WTC11 (cell line): ENCODE measurements around the gene POP4.

Source experiments
- ATF1 ChIP-seq: sonication (generic); formaldehyde crosslinking; IDR thresholded peaks from 2 replicates; pipeline ENCODE4 v1.8.1; 2023; ENCODE audit warnings: mild to moderate bottlenecking, moderate library complexity, missing genetic modification reagents
- CREB1 ChIP-seq: sonication (generic); formaldehyde crosslinking; IDR thresholded peaks from 2 replicates; pipeline ENCODE4 v1.8.0; 2023; ENCODE audit warnings: mild to moderate bottlenecking, missing genetic modification reagents
- NFATC4 ChIP-seq: fragments of 250-450 bp; sonication (Bioruptor Pico); IDR thresholded peaks from 2 replicates; pipeline ENCODE4 v1.9.0; 2021; ENCODE audit warnings: mild to moderate bottlenecking
- RELA ChIP-seq: sonication (generic); formaldehyde crosslinking; IDR thresholded peaks from 2 replicates; pipeline ENCODE4 v1.8.1; 2022; ENCODE audit warnings: missing genetic modification reagents, mild to moderate bottlenecking, borderline replicate concordance
- TCF7 ChIP-seq: sonication (generic); formaldehyde crosslinking; IDR thresholded peaks from 2 replicates; pipeline ENCODE4 v1.8.0; 2022; ENCODE audit warnings: mild to moderate bottlenecking, low read depth, missing genetic modification reagents, moderate library complexity
- TEAD4 ChIP-seq: sonication (generic); formaldehyde crosslinking; IDR thresholded peaks from 2 replicates; pipeline ENCODE4 v1.8.0; 2022; ENCODE audit warnings: mild to moderate bottlenecking, missing genetic modification reagents
- ZNF232 ChIP-seq: sonication (generic); formaldehyde crosslinking; IDR thresholded peaks from 2 replicates; pipeline ENCODE4 v1.8.0; 2022; ENCODE audit warnings: mild to moderate bottlenecking, missing genetic modification reagents
- TF ChIP-seq, protein P1 (sequence below): fragments of 200-600 bp; IDR thresholded peaks from 2 replicates; pipeline ENCODE4 v1.8.0; 2022; ENCODE audit warnings: antibody characterized with exemption
- TF ChIP-seq, protein P2 (sequence below): sonication (generic); formaldehyde crosslinking; conservative IDR thresholded peaks from 2 replicates; pipeline ENCODE4 v1.8.1; 2023; ENCODE audit warnings: mild to moderate bottlenecking, low read depth, missing genetic modification reagents, moderate library complexity

DNA sequence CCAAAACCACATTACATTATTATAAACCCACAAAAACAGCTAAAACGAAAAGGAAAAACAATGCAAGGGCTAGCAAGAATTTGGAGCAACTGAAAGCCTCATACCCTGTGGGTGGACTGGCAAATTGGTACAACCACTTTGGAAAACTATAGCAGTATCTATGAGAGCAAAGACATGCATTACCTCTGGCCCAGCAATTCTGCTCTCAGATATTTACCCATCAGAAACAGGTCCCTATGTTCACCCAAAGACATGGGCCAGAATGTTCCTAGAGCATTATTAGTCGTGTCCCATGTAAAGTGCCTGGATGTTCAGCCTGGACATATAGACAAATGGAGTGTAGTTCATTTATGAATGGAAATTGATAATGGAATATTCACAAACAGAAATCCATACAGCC, 27.9 kb downstream of the POP4 start:
- TF ChIP-seq, protein P1, sequence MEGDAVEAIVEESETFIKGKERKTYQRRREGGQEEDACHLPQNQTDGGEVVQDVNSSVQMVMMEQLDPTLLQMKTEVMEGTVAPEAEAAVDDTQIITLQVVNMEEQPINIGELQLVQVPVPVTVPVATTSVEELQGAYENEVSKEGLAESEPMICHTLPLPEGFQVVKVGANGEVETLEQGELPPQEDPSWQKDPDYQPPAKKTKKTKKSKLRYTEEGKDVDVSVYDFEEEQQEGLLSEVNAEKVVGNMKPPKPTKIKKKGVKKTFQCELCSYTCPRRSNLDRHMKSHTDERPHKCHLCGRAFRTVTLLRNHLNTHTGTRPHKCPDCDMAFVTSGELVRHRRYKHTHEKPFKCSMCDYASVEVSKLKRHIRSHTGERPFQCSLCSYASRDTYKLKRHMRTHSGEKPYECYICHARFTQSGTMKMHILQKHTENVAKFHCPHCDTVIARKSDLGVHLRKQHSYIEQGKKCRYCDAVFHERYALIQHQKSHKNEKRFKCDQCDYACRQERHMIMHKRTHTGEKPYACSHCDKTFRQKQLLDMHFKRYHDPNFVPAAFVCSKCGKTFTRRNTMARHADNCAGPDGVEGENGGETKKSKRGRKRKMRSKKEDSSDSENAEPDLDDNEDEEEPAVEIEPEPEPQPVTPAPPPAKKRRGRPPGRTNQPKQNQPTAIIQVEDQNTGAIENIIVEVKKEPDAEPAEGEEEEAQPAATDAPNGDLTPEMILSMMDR: no peak
- no peak for TF ChIP-seq ZNF232 (CRISPR knock-in tag)
- no peak for TF ChIP-seq CREB1 (CRISPR knock-in tag)
- TF ChIP-seq NFATC4 (CRISPR knock-in tag): no peak
- TF ChIP-seq ATF1 (CRISPR knock-in tag): no peak
- TF ChIP-seq, protein P2, sequence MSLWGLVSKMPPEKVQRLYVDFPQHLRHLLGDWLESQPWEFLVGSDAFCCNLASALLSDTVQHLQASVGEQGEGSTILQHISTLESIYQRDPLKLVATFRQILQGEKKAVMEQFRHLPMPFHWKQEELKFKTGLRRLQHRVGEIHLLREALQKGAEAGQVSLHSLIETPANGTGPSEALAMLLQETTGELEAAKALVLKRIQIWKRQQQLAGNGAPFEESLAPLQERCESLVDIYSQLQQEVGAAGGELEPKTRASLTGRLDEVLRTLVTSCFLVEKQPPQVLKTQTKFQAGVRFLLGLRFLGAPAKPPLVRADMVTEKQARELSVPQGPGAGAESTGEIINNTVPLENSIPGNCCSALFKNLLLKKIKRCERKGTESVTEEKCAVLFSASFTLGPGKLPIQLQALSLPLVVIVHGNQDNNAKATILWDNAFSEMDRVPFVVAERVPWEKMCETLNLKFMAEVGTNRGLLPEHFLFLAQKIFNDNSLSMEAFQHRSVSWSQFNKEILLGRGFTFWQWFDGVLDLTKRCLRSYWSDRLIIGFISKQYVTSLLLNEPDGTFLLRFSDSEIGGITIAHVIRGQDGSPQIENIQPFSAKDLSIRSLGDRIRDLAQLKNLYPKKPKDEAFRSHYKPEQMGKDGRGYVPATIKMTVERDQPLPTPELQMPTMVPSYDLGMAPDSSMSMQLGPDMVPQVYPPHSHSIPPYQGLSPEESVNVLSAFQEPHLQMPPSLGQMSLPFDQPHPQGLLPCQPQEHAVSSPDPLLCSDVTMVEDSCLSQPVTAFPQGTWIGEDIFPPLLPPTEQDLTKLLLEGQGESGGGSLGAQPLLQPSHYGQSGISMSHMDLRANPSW (CRISPR knock-in tag): no peak
- no peak for TF ChIP-seq RELA (CRISPR knock-in tag)
- no peak for TF ChIP-seq TCF7
- TF ChIP-seq TEAD4 (CRISPR knock-in tag): no peak
